SW 1271 (cell line): Measurements from ENCODE around the gene HPCA.
"Not testable (repeated sequence)": the region's sequence is repeated elsewhere in the genome, so short reads cannot be mapped to it uniquely, and the experiment has no call there.

Source experiments
- DNase-seq, 2 experiments: peaks; one replicate each; lab custom pipeline; 2025; lab: John Stamatoyannopoulos, UW

The HPCA gene

GRCh38 chr1:32903991-32904785 is 17.9 kb downstream of the HPCA start:
- DNase-seq = no peak

GRCh38 chr1:32904797-32905196 is 18.5 kb downstream of the HPCA start:
- DNase-seq = no peak

- DNase-seq = not testable (repeated sequence)
Observed at GRCh38 chr1:32905588-32905987, 19.3 kb downstream of the HPCA start.

- no peak for DNase-seq
Observed at GRCh38 chr1:32906654-32907053, 20.4 kb downstream of the HPCA start.

- no peak for DNase-seq
Observed at GRCh38 chr1:32907435-32907834, 21.1 kb downstream of the HPCA start.

- DNase-seq = no peak
Observed at GRCh38 chr1:32910319-32910718, 24.0 kb downstream of the HPCA start.

- no peak for DNase-seq
Observed at GRCh38 chr1:32915766-32916706, 29.7 kb downstream of the HPCA start.

- no peak for DNase-seq
Observed at GRCh38 chr1:32917521-32917920, 31.2 kb downstream of the HPCA start.

GRCh38 chr1:32918179-32918578 is 31.9 kb downstream of the HPCA start:
- DNase-seq = no peak

- DNase-seq = no peak
Observed at GRCh38 chr1:32919811-32920733, 33.8 kb downstream of the HPCA start.

- DNase-seq = no peak
Observed at GRCh38 chr1:32920833-32921232, 34.5 kb downstream of the HPCA start.

GRCh38 chr1:32924881-32925344 is 38.6 kb downstream of the HPCA start:
- DNase-seq = no peak

GRCh38 chr1:32925403-32926162 is 39.3 kb downstream of the HPCA start:
- DNase-seq = no peak

- no peak for DNase-seq
Observed at GRCh38 chr1:32926562-32926961, 40.3 kb downstream of the HPCA start.

- no peak for DNase-seq
Observed at GRCh38 chr1:32927441-32927840, 41.1 kb downstream of the HPCA start.

- no peak for DNase-seq
Observed at GRCh38 chr1:32928285-32928684, 42.0 kb downstream of the HPCA start.

- DNase-seq = no peak
Observed at GRCh38 chr1:32928715-32929114, 42.4 kb downstream of the HPCA start.

GRCh38 chr1:32929366-32929765 is 43.1 kb downstream of the HPCA start:
- no peak for DNase-seq

GRCh38 chr1:32931760-32932159 is 45.5 kb downstream of the HPCA start:
- no peak for DNase-seq

GRCh38 chr1:32933742-32934322 is 47.5 kb downstream of the HPCA start:
- peak in 1 of 2 experiments; percentile 37 for DNase-seq

- DNase-seq = no peak
Observed at GRCh38 chr1:32934535-32934934, 48.2 kb downstream of the HPCA start.
